HepG2 (cell line): Measurements from ENCODE around the gene HSF4. TPM values are rescaled to one million over a fixed set of nuclear protein-coding genes. Genes with fewer than 3 reads are reported as not detected.

Experiments used
- CBX2 ChIP-seq, 2 experiments: fragments of 200-600 bp in 1 of 2; sonication (generic); formaldehyde crosslinking in 1 of 2; IDR thresholded peaks; 2 replicates each; pipeline versions ENCODE4 v1.7.0 to v1.8.1; 2018 to 2022; ENCODE audit warnings: low read depth in 2 of 2, low read length in 1 of 2, mild to moderate bottlenecking in 1 of 2, missing genetic modification reagents in 1 of 2
- HNF4G ChIP-seq, 2 experiments: sonication (generic) in 1 of 2; formaldehyde crosslinking in 1 of 2; IDR thresholded peaks; 2 replicates each; pipeline versions ENCODE4 v1.4.0 to v1.6.1; 2011 to 2020; ENCODE audit warnings: borderline replicate concordance in 2 of 2, low read depth in 2 of 2, mild to moderate bottlenecking in 2 of 2, low read length in 1 of 2, missing genetic modification reagents in 1 of 2, moderate library complexity in 1 of 2
- MAX ChIP-seq: IDR thresholded peaks from 2 replicates; pipeline ENCODE4 v1.6.1; 2012; ENCODE audit warnings: inconsistent platforms
- MLXIP ChIP-seq: sonication (generic); formaldehyde crosslinking; IDR thresholded peaks from 2 replicates; pipeline ENCODE4 v1.9.0; 2021; ENCODE audit warnings: missing genetic modification reagents, borderline replicate concordance
- MNT ChIP-seq: fragments of 450-650 bp; IDR thresholded peaks from 2 replicates; pipeline ENCODE4 v1.6.1; 2016
- PAX8 ChIP-seq: sonication (generic); formaldehyde crosslinking; IDR thresholded peaks from 2 replicates; pipeline ENCODE4 v1.8.0; 2022; ENCODE audit warnings: mild to moderate bottlenecking, missing genetic modification reagents, borderline replicate concordance
- PLRG1 ChIP-seq: fragments of 450-650 bp; conservative IDR thresholded peaks from 2 replicates; pipeline ENCODE4 v1.6.1; 2016
- PRMT3 ChIP-seq: sonication (generic); formaldehyde crosslinking; IDR thresholded peaks from 2 replicates; pipeline ENCODE4 v1.8.1; 2022; ENCODE audit warnings: low read depth, mild to moderate bottlenecking, moderate library complexity, missing genetic modification reagents, borderline replicate concordance
- RFX5 ChIP-seq: IDR thresholded peaks from 2 replicates; pipeline ENCODE4 v1.6.1; 2011; ENCODE audit warnings: low read depth, low read length, improper control_type of control experiment
- ZHX2 ChIP-seq, 2 experiments: sonication (generic) in 1 of 2; formaldehyde crosslinking in 1 of 2; IDR thresholded peaks; 2 replicates each; pipeline versions ENCODE4 v1.6.1 to v1.9.0; 2014 to 2022; ENCODE audit warnings: antibody characterized with exemption in 1 of 2, borderline replicate concordance in 1 of 2, inconsistent platforms in 1 of 2, low read depth in 1 of 2, missing genetic modification reagents in 1 of 2
- ZNF225 ChIP-seq: sonication (generic); formaldehyde crosslinking; IDR thresholded peaks from 2 replicates; pipeline ENCODE4 v1.4.0; 2020; ENCODE audit warnings: mild to moderate bottlenecking, missing genetic modification reagents
- ZNF503 ChIP-seq: sonication (generic); formaldehyde crosslinking; IDR thresholded peaks from 2 replicates; pipeline ENCODE4 v1.4.0; 2020; ENCODE audit warnings: missing genetic modification reagents
- ZNF569 ChIP-seq: sonication (generic); formaldehyde crosslinking; IDR thresholded peaks from 2 replicates; pipeline ENCODE4 v1.5.0; 2020; ENCODE audit warnings: mild to moderate bottlenecking, missing genetic modification reagents, moderate library complexity, borderline replicate concordance
- polyA plus RNA-seq, 8 experiments: library from polyadenylated mRNA; depleted of rRNA in 3 of 8; stranded (reverse) in 7 of 8; unstranded in 1 of 8; fragments of >200 nt; fragmentation: Illumina TruSeq in 4 of 8; extraction: Trizol in 4 of 8; gene quantifications; 2 replicates each; pipeline versions ENCODE4 v1.2.1 to v1.2.3, GENCODE V29; 2011 to 2016; ENCODE audit warnings: low read depth in 4 of 8, missing spikeins in 1 of 8, mixed read lengths in 1 of 8; ENCODE audit not compliant: insufficient read depth in 1 of 8
- total RNA-seq, 5 experiments: library from RNA; depleted of rRNA; stranded (reverse); fragments of >200 nt; fragmentation: Illumina TruSeq; extraction: Trizol; gene quantifications; 2 replicates each; pipeline ENCODE4 v1.2.3, GENCODE V29; 2016; ENCODE audit warnings: low read depth in 1 of 5

HSF4 gene
- total and polyA plus RNA-seq, 2 of the 13 experiments (the other 11 are each of a cell fraction or from before 2014, with no cell fraction given): 3.5 to 16.9 TPM

GRCh38 chr16:67173808-67174705, 9.5 kb downstream of the HSF4 start (continued):
- TF ChIP-seq ZNF569 (CRISPR knock-in tag): no peak
- TF ChIP-seq PAX8 (CRISPR knock-in tag): no peak
- TF ChIP-seq PRMT3: peak; percentile 86
- no peak; the same call in 1 of the 2 replicates for TF ChIP-seq ZNF503 (CRISPR knock-in tag)
- TF ChIP-seq MNT: no peak
- no peak for TF ChIP-seq MLXIP (CRISPR knock-in tag)
- no peak for TF ChIP-seq RFX5
- TF ChIP-seq ZHX2 (IDR thresholded peaks at IDR 0.05; ENCODE audit: low read depth): no peak
- no peak for TF ChIP-seq ZHX2 (CRISPR knock-in tag; IDR thresholded peaks at IDR 0.05; ENCODE audit: borderline replicate concordance)
- TF ChIP-seq MAX: peak; percentile 97
- 0 out of 2 replicates have a peak, but pooled peaks have one; percentile 30 for TF ChIP-seq HNF4G (IDR thresholded peaks at IDR 0.05; ENCODE audit: borderline replicate concordance, low read depth, low read length)
- peak; percentile 92 for TF ChIP-seq HNF4G (CRISPR knock-in tag; IDR thresholded peaks at IDR 0.05; ENCODE audit: borderline replicate concordance, low read depth)
- TF ChIP-seq ZNF225 (CRISPR knock-in tag): peak; percentile 51
- no peak for TF ChIP-seq PLRG1
- TF ChIP-seq CBX2 (IDR thresholded peaks at IDR 0.05; ENCODE audit: low read depth, low read length): no peak
- peak; percentile 97 for TF ChIP-seq CBX2 (CRISPR knock-in tag; IDR thresholded peaks at IDR 0.05; ENCODE audit: low read depth)
